ENCODE results near the gene CTDNEP1.

CTDNEP1 gene

DNA sequence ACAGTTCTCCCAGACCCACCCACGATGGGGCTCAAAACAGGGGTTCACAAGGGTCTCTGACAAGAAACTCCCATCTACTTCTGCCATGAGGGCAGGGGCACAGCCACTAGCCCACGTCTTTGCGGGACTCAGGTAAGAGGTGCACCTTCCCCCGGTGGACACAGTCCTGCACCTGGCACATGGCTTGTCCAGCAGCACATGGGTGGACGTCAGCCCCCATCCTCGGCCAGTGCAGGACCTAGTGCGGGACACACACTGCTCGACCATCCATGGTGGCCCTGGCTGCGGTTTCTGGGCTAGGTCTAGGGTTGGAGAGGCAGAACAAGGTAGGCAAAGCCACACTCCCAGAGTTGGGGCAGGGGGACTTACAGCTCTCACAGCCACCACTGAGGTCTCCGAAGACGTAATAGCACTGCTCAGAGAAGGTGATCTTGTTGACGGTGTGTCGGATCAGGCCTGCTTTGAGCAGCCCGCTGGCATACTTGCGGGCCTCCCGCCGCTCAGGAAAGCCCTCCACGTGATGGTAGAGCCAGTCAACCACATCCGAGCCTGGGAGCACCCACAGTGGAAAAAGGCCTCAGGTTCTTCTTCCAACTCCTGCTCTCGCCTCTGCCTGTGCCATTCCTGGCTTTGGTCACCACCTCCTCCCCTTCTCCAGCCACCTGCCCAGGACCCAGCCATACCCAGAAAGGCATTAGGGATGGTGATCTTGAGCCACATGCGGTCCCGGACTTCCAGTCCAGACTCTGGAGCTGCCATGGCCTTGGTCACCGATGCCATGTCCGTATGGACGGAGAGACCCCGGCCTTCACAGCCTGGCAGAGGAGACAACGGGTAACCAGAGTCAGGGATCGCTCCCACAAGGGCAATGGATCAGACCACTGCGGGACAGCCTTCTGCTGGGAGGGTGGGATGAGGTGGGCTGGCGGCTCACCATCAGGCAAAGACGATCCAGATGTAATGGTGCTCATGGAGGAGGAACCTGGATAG, 24.5 kb downstream of the CTDNEP1 start:
- DNase-seq, result no peak

DNA sequence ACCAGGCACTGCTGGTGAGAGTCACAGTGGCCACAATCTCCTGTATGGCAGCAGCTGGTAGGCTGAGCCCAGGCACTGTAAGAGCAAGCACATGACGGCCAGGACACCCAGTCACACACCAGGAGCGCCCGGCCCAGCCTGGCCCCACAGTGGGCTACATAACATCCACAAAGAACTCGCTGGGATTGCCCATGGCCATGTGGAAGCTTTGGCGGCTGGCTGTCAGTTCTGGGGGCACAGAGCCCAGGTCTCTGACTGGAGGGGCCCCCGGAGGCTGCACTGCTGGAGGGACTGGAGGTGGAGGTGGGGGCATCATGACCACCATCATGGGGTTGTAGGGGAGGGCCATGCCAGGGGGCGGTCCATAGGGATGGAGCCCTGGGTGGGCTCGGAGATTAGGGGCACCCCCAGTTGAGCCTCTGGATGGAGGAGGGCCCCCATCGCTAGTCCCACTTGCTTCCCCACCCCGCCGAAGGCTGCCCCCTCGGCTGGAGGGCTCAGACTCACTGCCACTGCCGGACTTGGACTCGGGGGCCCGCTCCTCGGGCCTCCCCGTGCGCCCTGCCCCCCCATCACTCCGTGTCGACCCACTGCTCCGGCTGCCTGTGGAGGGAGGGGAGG, 25.7 kb downstream of the CTDNEP1 start:
- DNase-seq, result no peak

DNA sequence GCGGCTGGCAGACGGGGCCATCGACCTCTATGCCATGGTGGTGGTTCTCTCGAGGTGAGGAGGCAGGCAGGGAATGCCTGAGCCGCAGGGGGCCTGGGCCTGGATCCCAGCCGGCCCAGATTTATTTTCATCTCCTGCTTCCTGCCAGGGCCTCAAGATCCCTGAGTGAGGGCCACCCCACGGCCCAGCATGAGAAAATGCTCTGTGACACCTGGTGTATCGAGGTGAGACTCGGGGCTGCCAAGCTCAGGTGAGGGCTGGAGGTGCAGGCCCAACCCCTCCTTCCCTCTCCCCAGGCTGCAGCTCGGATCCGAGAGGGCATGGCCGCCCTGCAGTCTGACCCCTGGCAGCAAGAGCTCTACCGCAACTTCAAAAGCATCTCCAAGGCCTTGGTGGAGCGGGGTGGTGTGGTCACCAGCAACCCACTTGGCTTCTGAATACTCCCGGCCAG, 26.8 kb downstream of the CTDNEP1 start:
- no peak for DNase-seq

DNA sequence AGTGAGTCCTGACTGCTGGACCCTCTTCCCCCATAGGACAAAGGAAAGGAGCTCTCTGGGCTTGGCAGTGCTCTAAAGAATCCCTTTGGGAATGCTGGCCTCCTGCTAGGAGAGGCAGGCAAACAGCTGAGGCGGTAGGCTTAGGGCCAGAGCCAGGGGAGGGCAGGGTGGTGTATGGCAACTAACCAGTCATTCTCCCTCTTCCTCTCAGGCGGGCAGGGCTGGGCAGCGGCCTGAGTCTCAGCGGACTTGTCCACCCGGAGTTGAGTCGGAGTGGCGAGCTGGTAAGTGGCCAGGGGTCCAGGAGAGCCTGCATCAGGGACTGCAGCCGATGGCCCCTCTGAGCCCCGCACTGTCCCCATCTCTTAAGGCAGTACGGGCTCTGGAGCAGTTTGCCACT, 27.4 kb downstream of the CTDNEP1 start:
- no peak for DNase-seq

DNA sequence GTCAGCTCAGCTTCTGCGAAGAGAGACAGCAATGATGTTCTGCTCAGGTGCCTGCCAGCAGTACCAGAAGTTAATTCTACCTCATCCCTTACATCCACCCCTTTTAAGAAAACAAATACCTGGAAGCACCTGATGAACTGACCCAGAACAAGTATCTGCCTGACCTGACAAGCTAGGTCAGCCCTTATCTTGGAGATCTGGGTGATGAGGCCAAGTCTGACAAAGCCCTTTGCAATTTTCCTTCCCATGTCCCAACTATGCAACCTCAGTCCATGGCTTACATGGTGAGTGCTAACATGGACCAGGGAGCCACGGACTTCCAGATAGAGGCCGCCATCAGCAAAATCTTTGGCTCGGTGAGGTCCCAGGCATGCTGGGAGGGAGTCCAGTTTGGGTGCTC, 28.2 kb downstream of the CTDNEP1 start:
- DNase-seq, result no peak

DNA sequence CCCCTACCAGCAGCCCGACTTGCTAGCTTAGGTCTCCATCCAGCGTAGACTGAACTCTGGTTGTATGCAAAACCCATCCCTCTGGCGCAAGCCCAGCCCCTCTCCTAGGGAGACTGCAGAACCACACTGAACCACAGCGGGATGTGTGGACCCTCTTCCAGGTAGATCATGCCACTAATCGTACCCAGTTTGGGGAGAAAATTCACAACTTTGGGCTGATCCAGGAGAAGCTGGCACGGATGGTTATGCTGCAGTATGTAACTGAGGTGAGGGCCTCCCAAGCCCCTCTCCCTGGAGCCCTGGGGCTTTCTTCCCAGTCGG, 28.6 kb downstream of the CTDNEP1 start:
- no peak for DNase-seq

DNA sequence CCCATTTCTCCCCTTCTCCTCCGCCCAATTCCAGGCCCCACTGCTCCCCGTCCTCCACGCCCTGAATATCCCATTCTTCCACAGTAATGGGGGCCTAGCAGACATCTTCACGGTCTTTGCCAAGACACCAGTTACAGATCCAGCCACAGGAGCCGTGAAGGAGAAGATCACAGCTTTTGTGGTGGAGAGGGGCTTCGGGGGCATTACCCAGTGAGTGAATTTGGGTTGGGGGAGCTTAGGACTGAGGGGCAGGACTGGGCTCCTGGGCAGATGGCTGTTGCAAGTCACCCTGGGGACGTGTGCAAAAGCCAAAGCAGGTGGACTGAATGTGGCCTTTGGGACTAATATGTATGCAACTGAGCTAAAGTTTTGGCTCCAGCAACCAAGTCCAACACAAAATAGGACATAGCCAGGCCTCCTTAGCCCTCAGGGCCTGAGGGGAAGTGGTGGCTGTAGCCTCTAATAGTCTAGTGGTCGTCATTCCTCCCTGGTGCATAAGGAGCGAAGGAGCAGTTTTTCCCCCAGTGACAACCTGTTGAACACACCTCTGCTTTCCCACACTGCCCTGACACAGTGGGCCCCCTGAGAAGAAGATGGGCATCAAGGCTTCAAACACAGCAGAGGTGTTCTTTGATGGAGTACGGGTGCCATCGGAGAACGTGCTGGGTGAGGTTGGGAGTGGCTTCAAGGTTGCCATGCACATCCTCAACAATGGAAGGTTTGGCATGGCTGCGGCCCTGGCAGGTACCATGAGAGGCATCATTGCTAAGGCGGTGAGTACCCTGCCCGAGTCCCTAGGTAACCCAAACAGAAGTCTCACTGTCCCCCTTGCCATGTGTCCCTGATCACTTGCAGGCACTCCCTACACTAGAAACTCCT, 29.2 kb downstream of the CTDNEP1 start:
- no peak for DNase-seq

DNA sequence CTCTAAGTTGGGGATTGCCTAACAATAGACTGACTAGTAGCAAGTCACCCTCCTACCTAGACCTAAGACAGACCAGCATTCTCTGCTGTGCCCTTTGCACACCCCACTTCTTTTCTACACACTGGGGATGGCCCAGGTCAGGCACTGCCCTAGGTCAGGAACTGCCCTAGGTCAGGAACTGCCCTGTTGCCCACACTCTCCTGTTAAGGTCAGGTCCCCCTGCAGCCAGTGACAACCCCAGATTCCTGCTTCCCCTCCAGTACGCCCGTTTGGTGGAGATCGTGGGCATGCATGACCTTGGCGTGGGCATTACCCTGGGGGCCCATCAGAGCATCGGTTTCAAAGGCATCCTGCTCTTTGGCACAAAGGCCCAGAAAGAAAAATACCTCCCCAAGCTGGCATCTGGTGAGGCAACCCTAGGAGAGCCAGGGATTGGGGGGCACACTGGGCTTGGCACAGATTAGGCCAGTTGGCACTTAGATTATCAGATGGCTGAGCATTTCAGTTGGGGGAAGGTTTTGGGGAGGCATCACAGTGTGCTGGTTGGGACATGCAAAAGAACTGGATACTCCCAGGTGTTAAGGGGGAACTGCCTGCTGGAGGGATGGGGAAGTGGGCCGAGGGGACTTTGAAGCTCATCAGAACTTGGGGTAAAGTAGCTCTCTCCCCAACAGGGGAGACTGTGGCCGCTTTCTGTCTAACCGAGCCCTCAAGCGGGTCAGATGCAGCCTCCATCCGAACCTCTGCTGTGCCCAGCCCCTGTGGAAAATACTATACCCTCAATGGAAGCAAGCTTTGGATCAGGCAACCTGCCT, 30.0 kb downstream of the CTDNEP1 start:
- DNase-seq, result no peak

DNA sequence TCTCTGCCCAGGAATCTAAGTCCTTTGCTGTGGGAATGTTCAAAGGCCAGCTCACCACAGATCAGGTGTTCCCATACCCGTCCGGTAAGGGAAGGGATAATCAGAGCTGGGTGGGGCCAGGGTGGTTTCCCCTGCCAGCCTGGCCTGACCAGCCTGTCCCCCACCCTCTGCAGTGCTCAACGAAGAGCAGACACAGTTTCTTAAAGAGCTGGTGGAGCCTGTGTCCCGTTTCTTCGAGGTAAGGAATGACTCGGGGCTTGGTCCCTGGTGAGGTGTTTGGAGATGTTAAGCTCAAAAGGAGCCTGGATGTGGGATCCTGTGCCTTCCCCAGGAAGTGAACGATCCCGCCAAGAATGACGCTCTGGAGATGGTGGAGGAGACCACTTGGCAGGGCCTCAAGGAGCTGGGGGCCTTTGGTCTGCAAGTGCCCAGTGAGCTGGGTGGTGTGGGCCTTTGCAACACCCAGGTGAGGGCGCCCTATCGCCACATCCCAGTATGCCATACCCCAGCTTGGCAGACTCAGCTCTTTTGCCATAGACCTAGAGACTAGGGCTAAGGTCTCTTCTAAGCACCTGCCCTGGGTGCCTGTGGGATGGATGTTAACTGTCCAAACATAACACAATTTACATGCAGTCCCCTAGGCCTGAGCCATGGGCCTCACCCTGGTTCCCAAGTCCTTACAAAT, 30.8 kb downstream of the CTDNEP1 start:
- no peak for DNase-seq

DNA sequence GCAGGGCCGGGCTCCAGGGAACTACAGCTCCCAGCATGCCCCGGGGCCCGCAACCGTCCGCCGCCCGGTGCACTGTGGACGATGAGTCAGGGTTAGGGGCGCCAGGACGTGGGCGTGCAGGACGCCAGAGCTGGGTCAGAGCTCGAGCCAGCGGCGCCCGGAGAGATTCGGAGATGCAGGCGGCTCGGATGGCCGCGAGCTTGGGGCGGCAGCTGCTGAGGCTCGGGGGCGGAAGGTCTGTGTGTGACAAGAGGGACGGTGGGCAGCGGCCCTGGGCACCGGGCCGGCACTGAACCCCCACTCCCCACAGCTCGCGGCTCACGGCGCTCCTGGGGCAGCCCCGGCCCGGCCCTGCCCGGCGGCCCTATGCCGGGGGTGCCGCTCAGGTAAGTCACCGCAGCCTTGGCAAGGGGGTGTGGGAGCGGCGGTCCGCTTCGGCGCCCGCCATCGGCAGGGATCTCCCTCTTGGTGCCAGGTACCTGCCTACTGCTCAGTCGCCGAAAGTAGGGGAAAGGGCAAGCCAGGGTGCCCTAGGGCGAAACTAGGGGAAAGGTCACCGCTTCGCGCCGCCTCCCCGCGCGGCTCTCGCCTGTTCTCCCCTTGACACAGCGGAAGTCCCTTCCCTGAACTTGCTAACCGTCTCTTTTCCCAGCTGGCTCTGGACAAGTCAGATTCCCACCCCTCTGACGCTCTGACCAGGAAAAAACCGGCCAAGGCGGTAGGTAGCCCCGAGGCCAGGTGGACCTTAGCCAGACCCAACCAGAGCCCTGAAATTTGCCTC, 31.5 kb downstream of the CTDNEP1 start, which contains the start of the genes ACADVL and DLG4:
TSS of gene ACADVL (plus strand) at position 127 of the 781 bp plus-strand sequence. CDS start at position 174, 47 bp downstream.
TSS of gene DLG4 (minus strand) at position 25 of the 781 bp plus-strand sequence.
- peak; percentile 58 for DNase-seq

DNA sequence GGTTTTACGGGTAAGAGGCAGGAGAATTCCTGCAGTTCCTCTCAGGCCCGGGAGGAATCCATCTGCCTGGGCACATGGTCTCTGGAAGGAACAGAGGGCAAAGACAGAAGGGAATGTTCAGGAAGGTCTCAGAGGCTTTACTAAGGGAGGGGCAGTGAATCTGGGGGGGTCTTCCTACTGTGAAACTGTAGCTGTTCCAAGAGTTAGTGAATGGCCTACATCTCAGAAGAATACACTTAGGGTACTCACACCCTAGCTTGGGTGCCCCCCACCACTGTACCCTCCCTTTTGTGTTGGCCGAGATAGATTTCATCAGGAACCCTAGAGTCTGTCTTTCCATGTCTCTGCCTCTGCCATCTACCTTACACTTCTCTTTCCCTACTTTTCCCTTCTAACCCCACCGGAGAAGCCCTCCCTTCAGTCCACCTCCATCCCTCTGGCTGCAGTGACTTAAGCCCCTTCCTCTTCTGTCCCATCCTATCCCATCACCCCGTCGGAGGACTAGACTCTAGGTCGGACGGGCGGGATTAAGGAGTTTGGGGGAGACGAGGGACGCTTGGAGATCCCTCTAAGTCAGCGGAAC, 32.2 kb downstream of the CTDNEP1 start:
- DNase-seq, result no peak

DNA sequence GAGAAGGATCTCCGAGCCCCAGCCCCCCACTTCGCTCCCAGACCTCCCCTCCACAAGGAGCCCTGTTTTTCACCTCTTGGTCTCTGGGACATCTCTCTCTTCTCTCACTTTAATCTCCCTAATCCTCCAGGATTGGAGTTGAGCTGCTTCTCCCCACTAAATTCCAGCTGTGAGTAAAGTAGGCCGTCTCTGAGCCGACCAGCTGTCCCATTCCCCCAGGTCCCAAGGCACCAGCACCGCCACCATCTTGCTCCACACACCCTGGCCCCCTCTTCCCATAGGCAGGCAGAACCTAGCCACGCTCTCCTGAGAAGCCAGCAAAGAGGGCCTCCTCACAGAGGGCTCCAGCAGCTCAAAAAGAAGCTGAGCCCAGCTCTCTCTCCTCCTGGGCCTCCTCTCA, 32.8 kb downstream of the CTDNEP1 start:
- no peak for DNase-seq

DNA sequence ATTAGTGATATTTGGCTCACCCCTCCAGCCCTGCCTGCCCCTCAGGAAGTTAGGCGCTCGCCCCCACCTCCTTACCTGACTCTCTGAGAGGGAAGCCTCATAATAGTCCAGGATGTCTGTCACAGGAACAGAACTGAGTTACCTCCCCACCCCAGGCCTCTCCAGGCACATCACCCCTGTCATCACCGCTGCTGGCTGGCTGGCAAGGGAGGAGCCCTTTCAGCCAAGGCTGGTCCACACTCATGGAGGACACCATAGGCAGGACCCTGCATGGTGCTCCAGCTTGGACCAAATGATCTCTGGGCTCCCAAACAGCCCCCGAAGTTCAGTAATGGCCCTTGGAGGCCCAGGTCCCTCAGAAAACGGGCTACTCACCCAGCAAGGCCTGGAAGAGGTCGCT, 33.4 kb downstream of the CTDNEP1 start:
- no peak for DNase-seq

DNA sequence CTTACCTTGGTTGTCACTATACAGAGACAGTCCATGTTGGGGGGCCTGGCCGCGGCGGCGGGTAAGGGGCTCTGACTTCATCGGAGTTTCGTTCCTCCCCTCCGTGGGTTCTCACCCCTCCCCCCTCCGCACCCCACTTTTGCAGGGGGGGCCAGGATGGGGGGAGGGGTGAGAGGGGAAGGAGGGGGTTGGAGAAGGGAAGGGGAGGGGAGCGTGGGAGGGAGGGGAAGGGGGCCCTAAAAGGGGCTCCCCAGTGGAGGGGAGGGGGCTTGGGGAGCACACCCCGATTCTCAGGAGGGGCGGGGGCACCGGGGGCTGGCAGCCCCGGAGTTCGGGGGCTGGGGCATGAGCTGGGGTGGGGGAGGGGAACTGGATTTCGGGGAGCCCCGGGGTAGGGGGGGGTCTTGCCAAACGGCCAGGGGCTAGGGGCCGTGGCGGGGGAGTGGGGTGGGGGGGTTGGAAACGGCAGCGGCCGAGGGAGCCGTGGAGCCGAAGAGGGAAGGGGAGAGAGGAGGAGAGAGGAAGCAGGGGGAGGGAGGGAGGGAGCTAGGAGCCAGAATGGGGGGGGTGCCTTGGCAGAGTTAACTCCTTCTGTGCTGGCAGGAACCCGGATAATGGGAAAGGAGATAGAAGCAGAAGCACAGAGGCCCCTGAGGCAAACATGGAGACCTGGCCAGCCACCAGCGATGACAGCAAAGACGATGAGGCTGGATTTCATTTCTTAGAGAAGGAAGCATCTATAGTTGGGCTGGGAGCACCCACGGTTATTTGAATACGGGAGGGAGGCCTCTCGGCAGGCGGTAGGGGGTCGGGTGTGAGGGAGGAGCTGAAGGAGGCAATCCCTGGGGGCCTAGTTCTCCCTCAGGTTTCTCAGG, 34.2 kb downstream of the CTDNEP1 start:
- DNase-seq, result peak; percentile 31

DNA sequence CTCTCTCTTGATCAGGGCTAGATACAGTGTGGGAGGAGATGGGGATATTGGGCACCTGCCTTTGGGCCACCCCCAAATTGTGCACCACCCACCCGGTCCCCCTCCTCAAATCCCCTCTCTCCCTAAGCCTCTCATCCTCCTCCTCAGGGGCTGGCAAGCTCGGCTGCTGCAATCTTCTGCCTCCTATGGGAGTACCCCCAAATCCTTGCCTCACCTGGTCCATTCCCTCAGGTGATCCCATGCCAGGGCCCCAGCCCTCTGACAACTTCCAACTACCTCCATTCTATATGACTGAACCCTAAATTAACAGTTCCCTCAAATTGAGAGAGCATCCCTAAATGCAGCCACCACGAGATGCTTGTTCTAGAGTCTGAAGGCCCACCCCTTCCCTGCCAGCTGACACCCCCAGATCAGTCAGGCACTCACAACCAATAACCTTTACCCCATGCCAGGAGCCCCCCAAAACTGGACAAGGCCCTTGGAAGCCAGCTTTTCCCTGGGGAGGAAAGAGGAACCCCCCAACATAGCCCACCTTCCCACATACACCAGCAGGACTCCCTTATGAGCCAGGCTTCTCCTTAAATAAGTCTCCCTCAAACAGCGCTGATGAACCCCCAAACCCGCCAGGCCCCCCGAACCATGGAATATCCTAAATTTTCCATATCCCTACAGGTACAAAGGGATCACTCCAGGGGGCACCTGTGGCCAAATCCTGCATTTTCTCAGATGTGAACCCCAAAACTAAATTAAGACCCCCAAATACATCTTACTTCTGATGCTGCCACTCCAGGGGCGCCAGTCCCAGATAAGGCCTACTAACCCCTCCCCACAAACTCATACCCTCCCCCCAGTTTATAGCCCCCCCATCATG, 35.1 kb downstream of the CTDNEP1 start:
- DNase-seq, result no peak

DNA sequence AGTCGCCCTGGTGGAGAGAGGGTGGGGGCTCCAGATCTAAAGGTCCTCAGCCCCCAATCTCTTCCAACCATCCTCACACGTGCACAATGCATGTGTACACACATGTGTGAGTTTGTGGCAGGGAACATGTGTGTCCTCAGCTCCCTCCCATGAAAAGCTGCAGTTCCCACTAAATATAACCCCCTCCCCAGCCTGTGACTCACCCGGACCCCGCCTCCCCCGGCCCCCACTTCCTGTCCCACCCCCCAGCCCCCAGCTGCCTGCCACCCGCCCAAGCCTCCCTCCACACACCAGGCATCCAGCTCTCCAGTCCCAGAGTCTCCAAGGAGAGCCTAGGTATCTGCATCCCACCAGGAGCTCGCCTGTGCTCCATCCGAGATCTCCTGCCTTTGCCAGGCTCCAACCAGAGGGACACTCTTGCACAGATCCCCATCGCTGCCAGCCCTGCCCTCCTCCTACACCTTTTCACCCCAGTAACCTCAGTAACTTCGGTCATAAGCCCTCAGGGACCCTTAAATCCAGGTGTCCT, 35.8 kb downstream of the CTDNEP1 start:
- DNase-seq, result no peak

DNA sequence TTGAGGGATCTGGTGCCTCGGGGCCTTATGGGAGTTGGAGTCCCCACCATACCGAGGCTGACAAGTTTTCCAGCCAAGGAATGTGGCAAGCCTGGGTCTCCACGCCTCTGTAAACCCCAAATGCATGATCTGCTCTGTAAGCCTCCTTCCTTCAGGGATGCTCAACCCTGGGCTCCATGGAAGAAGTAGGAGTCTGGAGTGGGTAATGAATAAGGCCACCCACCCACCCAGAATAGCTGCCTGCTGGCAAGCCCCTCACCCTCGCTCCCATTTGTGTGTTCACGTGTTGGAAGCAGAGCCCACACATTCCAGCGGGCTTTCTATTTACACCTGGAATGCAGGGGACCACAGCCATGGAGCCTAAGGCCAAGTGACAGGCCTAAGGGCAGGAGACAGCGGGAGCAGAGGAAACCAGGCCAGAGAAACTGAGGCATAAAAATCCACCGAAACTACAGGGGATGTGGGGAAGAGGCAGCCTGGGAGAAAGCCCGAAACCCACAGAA, 36.3 kb downstream of the CTDNEP1 start:
- no peak for DNase-seq

Data from NCI-H2227 treated with DMSO at 0.1 percent for 48 hours (cell line).